ENCODE measurements around the gene SIRPA.

- TF ChIP-seq CTCF (IDR thresholded peaks at IDR 0.05; ENCODE audit: insufficient read depth, low read length) (no peak), REST (IDR thresholded peaks at IDR 0.05; ENCODE audit: insufficient replicate concordance, low read depth) (no peak), POLR2AphosphoS5 (IDR thresholded peaks at IDR 0.05; ENCODE audit: low read depth) (no peak)
Observed at GRCh38 chr20:1868856-1869255, 26.4 kb upstream of the SIRPA start.

All from HL-60 (cell line).